ENCODE results near the gene LRRTM2. TPM values are rescaled to one million over a fixed set of nuclear protein-coding genes. Genes with fewer than 3 reads are reported as not detected.

LRRTM2 gene
- total and polyA plus RNA-seq, 10 of the 15 experiments (the other 5 are each of a cell fraction or from before 2014, with no cell fraction given), result 0.04 to 0.14 (median 0.06) TPM; not detected in 2

DNA sequence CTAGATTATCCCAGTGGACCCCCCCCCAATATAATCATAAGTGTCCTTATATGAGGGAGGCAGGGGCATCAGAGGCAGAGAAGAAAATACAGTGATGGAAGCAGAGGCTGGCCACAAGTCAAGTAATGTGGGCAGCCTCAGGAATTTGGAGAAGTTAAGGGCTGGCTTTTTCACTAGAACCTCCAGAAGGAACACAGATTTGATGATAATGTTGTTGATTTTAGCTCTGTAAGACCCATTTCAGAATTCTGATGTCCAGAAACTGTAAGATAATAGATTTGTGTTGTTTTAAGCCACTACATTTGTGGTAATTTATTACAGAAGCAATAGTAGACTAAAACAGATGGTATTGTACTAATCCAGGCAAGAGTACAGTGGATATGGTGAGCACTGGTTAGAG lies 36.3 kb upstream of the LRRTM2 start:
- Histone ChIP-seq H3K36me3 (ENCODE audit: control insufficient read depth in 2 of 2, insufficient read depth in 2 of 2, low read length in 1 of 2) (no peaks in the 10 kb centered on the region; a peak in 1 of 4 replicates), H3K4me2 (ENCODE audit: control insufficient read depth, insufficient read depth) (no peak overlapping the region), H3K27ac (ENCODE audit: control insufficient read depth, insufficient read depth) (no peak overlapping the region), H3K27me3 (replicated peaks in 1 of 2; ENCODE audit: control insufficient read depth in 2 of 2, insufficient read depth in 2 of 2, low read length in 1 of 2) (no peaks in the 10 kb centered on the region), H3K9me3 (replicated peaks; ENCODE audit: control insufficient read depth, insufficient read depth, low read length) (no peaks in the 10 kb centered on the region), H3K4me3 (no peak overlapping the region), H3K4me1 (ENCODE audit: control insufficient read depth, insufficient read depth, low read length) (no peaks in the 10 kb centered on the region), H2AFZ (ENCODE audit: control insufficient read depth, low read depth, low read length) (no peak overlapping the region), H4K20me1 (ENCODE audit: control insufficient read depth, insufficient read depth) (no peaks in the 10 kb centered on the region), H3K9ac (ENCODE audit: control insufficient read depth, insufficient read depth, low read length) (no peak overlapping the region), H3K79me2 (ENCODE audit: control insufficient read depth, insufficient read depth, low read length) (no peaks in the 10 kb centered on the region)
- ChIA-PET RAD21 (ENCODE audit: unreplicated experiment) (no interaction called here), POLR2A (no interaction called here), CTCF (no interaction called here), SMC1A (ENCODE audit: uncharacterized antibody, unreplicated experiment) (no interaction called here)
- intact Hi-C loops (cut with micrococcal nuclease; ENCODE audit: unreplicated experiment), result no loop called here
- in situ Hi-C loops (cut with MboI), result no loop called here
- DNase-seq (ENCODE audit: low read depth, low spot score), result no peak
- ATAC-seq, result no peak
- BruUV-seq (replicated peaks), result no TSS peak
- no peak for FAIRE-seq
- TF ChIP-seq, protein P1, sequence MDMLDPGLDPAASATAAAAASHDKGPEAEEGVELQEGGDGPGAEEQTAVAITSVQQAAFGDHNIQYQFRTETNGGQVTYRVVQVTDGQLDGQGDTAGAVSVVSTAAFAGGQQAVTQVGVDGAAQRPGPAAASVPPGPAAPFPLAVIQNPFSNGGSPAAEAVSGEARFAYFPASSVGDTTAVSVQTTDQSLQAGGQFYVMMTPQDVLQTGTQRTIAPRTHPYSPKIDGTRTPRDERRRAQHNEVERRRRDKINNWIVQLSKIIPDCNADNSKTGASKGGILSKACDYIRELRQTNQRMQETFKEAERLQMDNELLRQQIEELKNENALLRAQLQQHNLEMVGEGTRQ (IDR thresholded peaks at IDR 0.05; ENCODE audit: borderline replicate concordance, low read depth, low read length), result no peak
- TF ChIP-seq, protein P2, sequence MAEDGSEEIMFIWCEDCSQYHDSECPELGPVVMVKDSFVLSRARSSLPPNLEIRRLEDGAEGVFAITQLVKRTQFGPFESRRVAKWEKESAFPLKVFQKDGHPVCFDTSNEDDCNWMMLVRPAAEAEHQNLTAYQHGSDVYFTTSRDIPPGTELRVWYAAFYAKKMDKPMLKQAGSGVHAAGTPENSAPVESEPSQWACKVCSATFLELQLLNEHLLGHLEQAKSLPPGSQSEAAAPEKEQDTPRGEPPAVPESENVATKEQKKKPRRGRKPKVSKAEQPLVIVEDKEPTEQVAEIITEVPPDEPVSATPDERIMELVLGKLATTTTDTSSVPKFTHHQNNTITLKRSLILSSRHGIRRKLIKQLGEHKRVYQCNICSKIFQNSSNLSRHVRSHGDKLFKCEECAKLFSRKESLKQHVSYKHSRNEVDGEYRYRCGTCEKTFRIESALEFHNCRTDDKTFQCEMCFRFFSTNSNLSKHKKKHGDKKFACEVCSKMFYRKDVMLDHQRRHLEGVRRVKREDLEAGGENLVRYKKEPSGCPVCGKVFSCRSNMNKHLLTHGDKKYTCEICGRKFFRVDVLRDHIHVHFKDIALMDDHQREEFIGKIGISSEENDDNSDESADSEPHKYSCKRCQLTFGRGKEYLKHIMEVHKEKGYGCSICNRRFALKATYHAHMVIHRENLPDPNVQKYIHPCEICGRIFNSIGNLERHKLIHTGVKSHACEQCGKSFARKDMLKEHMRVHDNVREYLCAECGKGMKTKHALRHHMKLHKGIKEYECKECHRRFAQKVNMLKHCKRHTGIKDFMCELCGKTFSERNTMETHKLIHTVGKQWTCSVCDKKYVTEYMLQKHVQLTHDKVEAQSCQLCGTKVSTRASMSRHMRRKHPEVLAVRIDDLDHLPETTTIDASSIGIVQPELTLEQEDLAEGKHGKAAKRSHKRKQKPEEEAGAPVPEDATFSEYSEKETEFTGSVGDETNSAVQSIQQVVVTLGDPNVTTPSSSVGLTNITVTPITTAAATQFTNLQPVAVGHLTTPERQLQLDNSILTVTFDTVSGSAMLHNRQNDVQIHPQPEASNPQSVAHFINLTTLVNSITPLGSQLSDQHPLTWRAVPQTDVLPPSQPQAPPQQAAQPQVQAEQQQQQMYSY (CRISPR knock-in tag; IDR thresholded peaks at IDR 0.05), result no peak
- TF ChIP-seq YBX1 (IDR thresholded peaks at IDR 0.05), result no peak
- TF ChIP-seq, protein P3, sequence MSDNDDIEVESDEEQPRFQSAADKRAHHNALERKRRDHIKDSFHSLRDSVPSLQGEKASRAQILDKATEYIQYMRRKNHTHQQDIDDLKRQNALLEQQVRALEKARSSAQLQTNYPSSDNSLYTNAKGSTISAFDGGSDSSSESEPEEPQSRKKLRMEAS (IDR thresholded peaks at IDR 0.05; ENCODE audit: low read depth, low read length), result no peak
- no peak for TF ChIP-seq SMC3 (IDR thresholded peaks at IDR 0.05; ENCODE audit: borderline replicate concordance, low read length)
- TF ChIP-seq, protein P4, sequence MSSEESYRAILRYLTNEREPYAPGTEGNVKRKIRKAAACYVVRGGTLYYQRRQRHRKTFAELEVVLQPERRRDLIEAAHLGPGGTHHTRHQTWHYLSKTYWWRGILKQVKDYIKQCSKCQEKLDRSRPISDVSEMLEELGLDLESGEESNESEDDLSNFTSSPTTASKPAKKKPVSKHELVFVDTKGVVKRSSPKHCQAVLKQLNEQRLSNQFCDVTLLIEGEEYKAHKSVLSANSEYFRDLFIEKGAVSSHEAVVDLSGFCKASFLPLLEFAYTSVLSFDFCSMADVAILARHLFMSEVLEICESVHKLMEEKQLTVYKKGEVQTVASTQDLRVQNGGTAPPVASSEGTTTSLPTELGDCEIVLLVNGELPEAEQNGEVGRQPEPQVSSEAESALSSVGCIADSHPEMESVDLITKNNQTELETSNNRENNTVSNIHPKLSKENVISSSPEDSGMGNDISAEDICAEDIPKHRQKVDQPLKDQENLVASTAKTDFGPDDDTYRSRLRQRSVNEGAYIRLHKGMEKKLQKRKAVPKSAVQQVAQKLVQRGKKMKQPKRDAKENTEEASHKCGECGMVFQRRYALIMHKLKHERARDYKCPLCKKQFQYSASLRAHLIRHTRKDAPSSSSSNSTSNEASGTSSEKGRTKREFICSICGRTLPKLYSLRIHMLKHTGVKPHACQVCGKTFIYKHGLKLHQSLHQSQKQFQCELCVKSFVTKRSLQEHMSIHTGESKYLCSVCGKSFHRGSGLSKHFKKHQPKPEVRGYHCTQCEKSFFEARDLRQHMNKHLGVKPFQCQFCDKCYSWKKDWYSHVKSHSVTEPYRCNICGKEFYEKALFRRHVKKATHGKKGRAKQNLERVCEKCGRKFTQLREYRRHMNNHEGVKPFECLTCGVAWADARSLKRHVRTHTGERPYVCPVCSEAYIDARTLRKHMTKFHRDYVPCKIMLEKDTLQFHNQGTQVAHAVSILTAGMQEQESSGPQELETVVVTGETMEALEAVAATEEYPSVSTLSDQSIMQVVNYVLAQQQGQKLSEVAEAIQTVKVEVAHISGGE (CRISPR knock-in tag; IDR thresholded peaks at IDR 0.05), result no peak
- TF ChIP-seq, protein P5, sequence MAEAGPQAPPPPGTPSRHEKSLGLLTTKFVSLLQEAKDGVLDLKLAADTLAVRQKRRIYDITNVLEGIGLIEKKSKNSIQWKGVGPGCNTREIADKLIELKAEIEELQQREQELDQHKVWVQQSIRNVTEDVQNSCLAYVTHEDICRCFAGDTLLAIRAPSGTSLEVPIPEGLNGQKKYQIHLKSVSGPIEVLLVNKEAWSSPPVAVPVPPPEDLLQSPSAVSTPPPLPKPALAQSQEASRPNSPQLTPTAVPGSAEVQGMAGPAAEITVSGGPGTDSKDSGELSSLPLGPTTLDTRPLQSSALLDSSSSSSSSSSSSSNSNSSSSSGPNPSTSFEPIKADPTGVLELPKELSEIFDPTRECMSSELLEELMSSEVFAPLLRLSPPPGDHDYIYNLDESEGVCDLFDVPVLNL (IDR thresholded peaks at IDR 0.05; ENCODE audit: low read depth, low read length), result no peak
- no peak for TF ChIP-seq EED (IDR thresholded peaks at IDR 0.05; ENCODE audit: low read depth)
- TF ChIP-seq BHLHE40 (IDR thresholded peaks at IDR 0.05; ENCODE audit: borderline replicate concordance in 1 of 2, low read depth in 2 of 2, low read length in 1 of 2), result no peak
- TF ChIP-seq TARDBP (IDR thresholded peaks at IDR 0.05; ENCODE audit: borderline replicate concordance), result no peak
- TF ChIP-seq, protein P6, sequence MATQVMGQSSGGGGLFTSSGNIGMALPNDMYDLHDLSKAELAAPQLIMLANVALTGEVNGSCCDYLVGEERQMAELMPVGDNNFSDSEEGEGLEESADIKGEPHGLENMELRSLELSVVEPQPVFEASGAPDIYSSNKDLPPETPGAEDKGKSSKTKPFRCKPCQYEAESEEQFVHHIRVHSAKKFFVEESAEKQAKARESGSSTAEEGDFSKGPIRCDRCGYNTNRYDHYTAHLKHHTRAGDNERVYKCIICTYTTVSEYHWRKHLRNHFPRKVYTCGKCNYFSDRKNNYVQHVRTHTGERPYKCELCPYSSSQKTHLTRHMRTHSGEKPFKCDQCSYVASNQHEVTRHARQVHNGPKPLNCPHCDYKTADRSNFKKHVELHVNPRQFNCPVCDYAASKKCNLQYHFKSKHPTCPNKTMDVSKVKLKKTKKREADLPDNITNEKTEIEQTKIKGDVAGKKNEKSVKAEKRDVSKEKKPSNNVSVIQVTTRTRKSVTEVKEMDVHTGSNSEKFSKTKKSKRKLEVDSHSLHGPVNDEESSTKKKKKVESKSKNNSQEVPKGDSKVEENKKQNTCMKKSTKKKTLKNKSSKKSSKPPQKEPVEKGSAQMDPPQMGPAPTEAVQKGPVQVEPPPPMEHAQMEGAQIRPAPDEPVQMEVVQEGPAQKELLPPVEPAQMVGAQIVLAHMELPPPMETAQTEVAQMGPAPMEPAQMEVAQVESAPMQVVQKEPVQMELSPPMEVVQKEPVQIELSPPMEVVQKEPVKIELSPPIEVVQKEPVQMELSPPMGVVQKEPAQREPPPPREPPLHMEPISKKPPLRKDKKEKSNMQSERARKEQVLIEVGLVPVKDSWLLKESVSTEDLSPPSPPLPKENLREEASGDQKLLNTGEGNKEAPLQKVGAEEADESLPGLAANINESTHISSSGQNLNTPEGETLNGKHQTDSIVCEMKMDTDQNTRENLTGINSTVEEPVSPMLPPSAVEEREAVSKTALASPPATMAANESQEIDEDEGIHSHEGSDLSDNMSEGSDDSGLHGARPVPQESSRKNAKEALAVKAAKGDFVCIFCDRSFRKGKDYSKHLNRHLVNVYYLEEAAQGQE (IDR thresholded peaks at IDR 0.05; ENCODE audit: low read depth, low read length), result no peak
- no peak for TF ChIP-seq BMI1 (IDR thresholded peaks at IDR 0.05; ENCODE audit: borderline replicate concordance)

Data from GM12878 (cell line).